Activated CD4-positive, alpha-beta T cell treated with anti-CD3 and anti-CD28 coated beads, Interleukin-2, amount 50 U/mL, for 16 hours (primary cell): ENCODE data around the gene SPAG4.

ENCODE experiments used
- DNase-seq: peaks from one replicate; pipeline ENCODE4 v3.0.0-alpha.2; 2020

Gene SPAG4

DNA sequence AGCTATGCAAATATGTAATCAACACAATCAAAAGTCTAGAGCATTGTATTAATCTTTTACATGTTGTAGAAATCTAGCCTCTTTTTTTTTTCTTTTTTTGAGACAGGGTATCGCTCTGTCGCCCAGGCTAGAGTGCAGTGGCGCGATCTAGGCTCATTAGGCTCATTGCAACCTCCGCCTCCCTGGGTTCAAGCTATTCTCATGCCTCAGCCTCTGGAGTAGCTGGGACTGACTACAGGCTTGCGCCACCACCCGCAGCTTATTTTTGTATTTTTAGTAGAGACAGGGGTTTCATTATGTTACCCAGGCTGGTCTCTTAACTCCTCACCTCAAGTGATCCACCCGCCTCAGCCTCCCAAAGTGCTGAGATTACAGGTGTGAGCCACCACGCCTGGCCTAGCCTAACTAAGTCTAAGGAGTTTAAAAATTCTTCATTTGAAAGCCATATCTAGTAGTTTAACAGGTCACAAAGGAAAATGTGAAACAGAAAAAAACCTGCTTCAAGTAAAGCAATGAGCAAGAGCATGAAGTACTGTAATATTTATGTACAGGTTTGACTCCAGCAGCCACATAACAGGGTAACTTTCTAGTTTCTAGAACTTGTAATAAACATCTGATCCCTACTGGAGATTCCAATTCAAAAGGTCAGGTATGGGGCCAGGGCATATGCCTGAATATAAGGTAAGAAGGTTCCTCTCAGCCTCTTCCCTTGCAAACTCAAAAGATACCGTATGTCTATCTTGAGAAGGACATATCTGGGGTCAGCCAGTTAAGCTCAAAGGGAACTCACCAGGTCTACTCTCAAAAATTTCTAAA lies 44.7 kb downstream of the SPAG4 start:
- DNase-seq = peak; percentile 45

DNA sequence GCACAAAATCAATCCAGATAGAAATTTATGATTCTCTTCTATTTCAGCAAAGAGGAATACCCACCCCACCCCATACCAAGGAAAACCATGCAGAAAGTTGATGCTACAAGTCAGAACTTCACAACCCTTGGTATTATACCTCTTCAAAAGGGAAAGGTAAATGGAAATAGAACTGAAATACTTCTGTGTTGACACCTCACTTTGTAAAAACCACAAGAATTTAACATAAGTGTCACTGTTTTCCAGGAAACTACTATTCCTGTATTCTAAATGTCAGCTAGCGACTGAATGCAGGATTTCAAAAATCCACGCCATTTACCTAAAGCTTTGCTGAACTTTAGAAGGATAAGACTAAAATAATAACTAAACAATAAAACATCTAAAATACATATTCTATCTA lies 45.4 kb downstream of the SPAG4 start:
- DNase-seq = peak; percentile 49

DNA sequence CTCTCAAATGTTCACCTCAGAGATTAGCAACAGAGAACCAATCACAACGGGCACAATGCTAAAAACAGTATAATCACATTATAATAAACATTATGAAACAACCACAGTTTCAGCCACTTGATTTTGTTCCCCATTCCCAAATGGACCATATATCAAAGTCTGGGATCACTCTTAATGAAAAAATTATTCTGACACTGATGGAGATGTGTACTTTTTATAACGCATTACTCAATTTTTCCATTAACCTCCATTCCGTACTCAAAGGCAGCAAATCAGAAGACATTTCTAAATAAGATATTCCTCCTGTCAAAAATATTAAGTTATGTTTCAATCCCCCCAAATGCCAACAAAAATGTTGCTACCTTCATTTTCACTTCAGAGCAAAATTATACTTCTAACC lies 46.3 kb downstream of the SPAG4 start:
- no peak for DNase-seq

DNA sequence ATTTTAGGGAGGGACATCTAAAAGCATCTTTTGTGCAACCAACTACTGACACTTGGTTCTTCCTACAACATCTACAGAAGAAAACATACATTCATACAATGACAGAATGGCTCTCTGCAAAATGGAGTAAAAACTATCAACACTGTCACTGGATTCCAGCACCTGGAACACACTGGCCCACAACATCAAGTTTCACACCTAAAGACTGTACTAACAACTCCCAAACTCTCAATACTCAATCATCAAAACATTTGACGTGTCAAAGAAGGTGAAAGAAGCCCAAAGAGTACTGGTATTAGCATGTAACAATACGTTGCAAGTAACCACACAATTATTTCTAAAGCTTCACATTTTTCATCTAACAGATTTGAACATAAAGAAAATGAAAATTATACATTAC lies 46.9 kb downstream of the SPAG4 start:
- DNase-seq = peak; percentile 58

DNA sequence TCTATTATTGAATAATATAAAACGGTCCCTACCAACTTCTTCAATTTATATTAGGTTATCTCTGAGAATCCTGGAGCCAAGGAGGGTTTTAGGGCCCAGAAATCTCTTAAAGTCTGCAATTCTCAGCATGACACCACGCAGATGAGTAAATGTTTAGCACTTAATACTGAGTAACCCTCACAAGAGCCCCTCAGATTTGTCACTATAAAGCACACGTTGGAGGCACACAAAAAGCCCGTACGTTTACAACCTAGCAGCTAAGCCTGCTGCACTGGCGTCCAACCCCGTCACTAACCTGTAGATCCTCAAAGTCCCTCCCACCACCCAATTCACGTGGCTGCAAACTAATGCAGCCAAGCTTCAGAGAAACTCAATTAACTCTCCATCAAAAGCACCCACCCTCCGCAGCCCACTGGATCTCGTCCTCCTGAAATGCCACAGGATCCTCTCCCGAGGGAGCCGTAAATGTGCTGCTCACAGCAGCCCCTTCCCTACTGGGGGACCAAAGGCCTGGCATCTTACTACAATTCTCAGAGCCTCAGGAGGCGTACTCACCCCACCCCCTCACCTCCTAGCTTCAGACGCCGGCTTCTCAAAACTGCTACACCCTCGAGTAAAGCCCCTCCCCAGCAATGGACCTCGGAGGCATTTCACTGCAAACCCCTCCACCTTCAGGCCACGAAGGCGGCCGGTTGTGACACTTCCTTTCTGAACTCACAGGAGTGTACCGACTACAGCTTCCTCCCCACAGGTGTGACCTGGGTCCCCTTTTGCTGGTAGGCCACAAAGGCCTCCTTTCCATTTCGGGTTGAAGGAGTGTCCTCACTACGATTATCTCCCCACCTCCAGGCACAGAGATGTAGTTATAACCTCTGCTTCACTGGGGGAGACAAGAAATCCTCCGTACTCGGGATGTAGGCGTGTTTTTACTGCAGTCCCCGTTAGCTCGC lies 48.2 kb downstream of the SPAG4 start:
- peak; percentile 64 for DNase-seq

- DNase-seq = peak; percentile 96
These were observed 49.0 kb downstream of the SPAG4 start, which contains the start of the genes CPNE1 and RBM12 for GRCh38 chr20:35664466-35665206. Gene CPNE1 (minus strand): TSS chr20:35664900. CDS start chr20:35632923, 31,977 bp downstream. Gene RBM12 (minus strand): TSS chr20:35664900. CDS start chr20:35655322, 9,578 bp downstream.

DNA sequence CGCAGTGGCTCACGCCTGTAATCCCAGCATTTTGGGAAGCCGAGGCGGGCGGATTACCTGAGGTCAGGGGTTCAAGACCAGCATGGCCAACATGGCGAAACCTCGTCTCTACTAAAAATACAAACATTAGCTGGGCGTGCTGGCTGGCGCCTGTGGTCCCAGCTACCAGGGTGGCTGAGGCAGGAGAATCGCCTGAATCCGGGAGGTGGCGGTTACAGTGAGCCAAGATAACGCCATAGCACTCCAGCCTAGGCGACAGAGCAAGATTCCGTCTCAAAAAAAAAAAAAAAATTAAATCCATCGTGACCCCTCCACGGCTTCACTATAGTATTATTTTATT lies 50.3 kb downstream of the SPAG4 start:
- DNase-seq = no peak

- DNase-seq = no peak
These were observed 53.6 kb downstream of the SPAG4 start for GRCh38 chr20:35669221-35669620.

GRCh38 chr20:35669681-35670080 lies 54.1 kb downstream of the SPAG4 start:
- no peak for DNase-seq
